IMR-90 (cell line): ENCODE results near the gene OSBPL3. TPM values are rescaled to one million over a fixed set of nuclear protein-coding genes. Genes with fewer than 3 reads are reported as not detected.

Experiments
- ATAC-seq: fragments of 200-7000 bp; cut with Tn5 transposase; 2 replicates; pipeline ENCODE4 v1.9.1; 2020; ENCODE audit warnings: low read depth, mild to moderate bottlenecking, moderate library complexity
- BruUV-seq: library from RNA; stranded (reverse); fragments of 400-500 nt; replicated peaks from 2 replicates; lab custom pipeline; 2021; lab: Mats Ljungman, UMichigan
- CTCF ChIA-PET: fragments of 300-600 bp; formaldehyde crosslinking; extraction: SDS; loops from one replicate; lab custom pipeline; 2021; ENCODE audit warnings: antibody characterized with exemption; lab: Yijun Ruan, JAX
- POLR2A ChIA-PET: fragments of 300-600 bp; sonication (Branson Sonifier 250); formaldehyde crosslinking; loops from one replicate; lab custom pipeline; 2022; ENCODE audit warnings: antibody characterized with exemption; ENCODE audit not compliant: unreplicated experiment; lab: Charles Lee
- DNase-seq: peaks from one replicate; pipeline ENCODE4 v3.0.0; 2013
- H2AFZ ChIP-seq: replicated peaks from 2 replicates; pipeline ENCODE3; 2013; ENCODE audit warnings: low read length, mild to moderate bottlenecking; ENCODE audit not compliant: poor library complexity
- H2AK5ac ChIP-seq: 2 replicates; pipeline ENCODE4 v1.6.1; 2013; ENCODE audit warnings: low read depth, low read length, inconsistent platforms
- H2AK9ac ChIP-seq: replicated peaks from 2 replicates; pipeline ENCODE3; 2013; ENCODE audit warnings: mild to moderate bottlenecking, low read depth, low read length, moderate library complexity; ENCODE audit not compliant: poor library complexity
- H2BK120ac ChIP-seq: 2 replicates; pipeline ENCODE4 v1.6.1; 2013; ENCODE audit warnings: low read depth, low read length, inconsistent platforms
- H2BK15ac ChIP-seq: 3 replicates; pipeline ENCODE4 v1.6.1; 2013; ENCODE audit warnings: low read depth, low read length, inconsistent platforms
- H2BK20ac ChIP-seq: 2 replicates; pipeline ENCODE4 v1.6.1; 2013; ENCODE audit warnings: low read depth, mild to moderate bottlenecking, inconsistent platforms, low read length, moderate library complexity
- H2BK5ac ChIP-seq: 2 replicates; pipeline ENCODE4 v1.6.1; 2013; ENCODE audit warnings: mild to moderate bottlenecking, low read depth, low read length, inconsistent platforms; ENCODE audit not compliant: poor library complexity, severe bottlenecking
- H3K14ac ChIP-seq: replicated peaks from 2 replicates; pipeline ENCODE4 v1.6.1; 2013; ENCODE audit warnings: low read depth, low read length, inconsistent platforms
- H3K18ac ChIP-seq: 2 replicates; pipeline ENCODE4 v1.6.1; 2013; ENCODE audit warnings: low read depth, low read length, control low read depth
- H3K23ac ChIP-seq: 2 replicates; pipeline ENCODE4 v1.6.1; 2013; ENCODE audit warnings: low read depth, low read length, inconsistent platforms
- H3K27ac ChIP-seq: 2 replicates; pipeline ENCODE4 v1.5.1; 2013; ENCODE audit warnings: mild to moderate bottlenecking, control low read depth, low read length; ENCODE audit not compliant: insufficient read depth
- H3K27me3 ChIP-seq: 2 replicates; pipeline ENCODE4 v1.6.1; 2013; ENCODE audit warnings: low read length; ENCODE audit not compliant: control insufficient read depth, insufficient read depth
- H3K36me3 ChIP-seq: 2 replicates; pipeline ENCODE4 v1.6.1; 2013; ENCODE audit warnings: low read length, mixed read lengths; ENCODE audit not compliant: control insufficient read depth, insufficient read depth
- H3K4ac ChIP-seq: 2 replicates; pipeline ENCODE4 v1.6.1; 2013; ENCODE audit warnings: low read depth, low read length, inconsistent platforms
- H3K4me1 ChIP-seq: 2 replicates; pipeline ENCODE4 v1.6.1; 2013; ENCODE audit warnings: low read length, mixed read lengths; ENCODE audit not compliant: control insufficient read depth, insufficient read depth
- H3K4me2 ChIP-seq: 2 replicates; pipeline ENCODE4 v1.6.1; 2013; ENCODE audit warnings: low read depth, mild to moderate bottlenecking, control low read depth, low read length, moderate library complexity
- H3K4me3 ChIP-seq: 2 replicates; pipeline ENCODE4 v1.5.1; 2013; ENCODE audit warnings: low read depth, mild to moderate bottlenecking, control low read depth, low read length, moderate library complexity; ENCODE audit not compliant: insufficient read depth
- H3K56ac ChIP-seq: 2 replicates; pipeline ENCODE4 v1.6.1; 2013; ENCODE audit warnings: low read length, inconsistent platforms; ENCODE audit not compliant: insufficient read depth; ENCODE audit errors: extremely low read depth
- H3K79me1 ChIP-seq, 2 experiments: 2 replicates each; pipeline ENCODE4 v1.6.1; 2013; ENCODE audit warnings: low read length in 2 of 2, inconsistent platforms in 1 of 2, low read depth in 1 of 2
- H3K9ac ChIP-seq: 2 replicates; pipeline ENCODE4 v1.6.1; 2013; ENCODE audit warnings: low read depth, low read length, control low read depth
- H3K9me1 ChIP-seq: 2 replicates; pipeline ENCODE4 v1.6.1; 2013; ENCODE audit warnings: low read length, inconsistent platforms; ENCODE audit not compliant: insufficient read depth
- H3K9me3 ChIP-seq: 2 replicates; pipeline ENCODE4 v1.6.1; 2013; ENCODE audit warnings: low read length; ENCODE audit not compliant: control insufficient read depth, insufficient read depth
- H4K20me1 ChIP-seq: 2 replicates; pipeline ENCODE4 v1.6.1; 2013; ENCODE audit warnings: low read length, inconsistent platforms; ENCODE audit not compliant: insufficient read depth
- H4K5ac ChIP-seq: 2 replicates; pipeline ENCODE4 v1.6.1; 2013; ENCODE audit warnings: mild to moderate bottlenecking, low read depth, low read length, control low read depth
- H4K8ac ChIP-seq, 2 experiments: 2 replicates each; pipeline ENCODE4 v1.6.1; 2013; ENCODE audit warnings: low read depth in 2 of 2, low read length in 2 of 2, control low read depth in 1 of 2, inconsistent platforms in 1 of 2
- H4K91ac ChIP-seq: 2 replicates; pipeline ENCODE4 v1.6.1; 2013; ENCODE audit warnings: low read depth, low read length, inconsistent platforms; ENCODE audit not compliant: insufficient read depth
- BHLHE40 ChIP-seq: fragments of 150-350 bp; IDR thresholded peaks from 2 replicates; pipeline ENCODE4 v1.6.1; 2016; ENCODE audit warnings: mild to moderate bottlenecking, low read depth, low read length
- CHD1 ChIP-seq: IDR thresholded peaks from 2 replicates; pipeline ENCODE4 v1.6.1; 2012; ENCODE audit warnings: low read depth, low read length, improper control_type of control experiment
- MAFK ChIP-seq: IDR thresholded peaks from 2 replicates; pipeline ENCODE4 v1.6.1; 2012; ENCODE audit warnings: low read depth, low read length, improper control_type of control experiment
- MAZ ChIP-seq: IDR thresholded peaks from 2 replicates; pipeline ENCODE4 v1.6.1; 2012; ENCODE audit warnings: low read depth, mild to moderate bottlenecking, low read length, improper control_type of control experiment, moderate library complexity, borderline replicate concordance
- MXI1 ChIP-seq: IDR thresholded peaks from 2 replicates; pipeline ENCODE4 v1.6.1; 2012; ENCODE audit warnings: low read depth, mild to moderate bottlenecking, low read length, moderate library complexity, borderline replicate concordance
- SMC3 ChIP-seq: fragments of 150-350 bp; IDR thresholded peaks from 2 replicates; pipeline ENCODE4 v1.6.1; 2016; ENCODE audit warnings: low read depth, mild to moderate bottlenecking, antibody characterized with exemption, low read length, moderate library complexity
- WGBS, 2 experiments: methylation state at CpG; one replicate each; pipeline versions ENCODE4 v1.1.5 to v1.1.7; 2013; ENCODE audit warnings: missing lambda C conversion rate in 2 of 2; ENCODE audit not compliant: insufficient read length in 1 of 2; ENCODE audit errors: extremely low coverage in 2 of 2; 5-methylcytosine and 5-hydroxymethylcytosine counted together
- dilution Hi-C: fragments of 300-500 bp; cut with HindIII; formaldehyde crosslinking; loops from one replicate; pipeline ENCODE4 v1.14.3; 2018; ENCODE audit warnings: low sequenced_read_pairs; ENCODE audit not compliant: unreplicated experiment
- in situ Hi-C: fragments of 300-500 bp; cut with MboI; formaldehyde crosslinking; loops from 3 replicates; pipeline ENCODE4 v1.14.3; 2019; ENCODE audit warnings: low sequenced_read_pairs, inconsistent platforms, mixed read lengths
- intact Hi-C: fragments of 100-400 bp; cut with micrococcal nuclease; formaldehyde crosslinking; loops from 2 replicates; pipeline ENCODE4 v1.10.0; 2022
- polyA plus RNA-seq, 3 experiments: library from polyadenylated mRNA; depleted of rRNA; stranded (reverse); fragments of >200 nt; gene quantifications; 2 replicates each; pipeline ENCODE4 v1.2.3, GENCODE V29; 2012; ENCODE audit warnings: low replicate concordance in 1 of 3
- total RNA-seq: library from RNA; depleted of rRNA; stranded (reverse); fragments of >200 nt; gene quantifications from 2 replicates; pipeline ENCODE4 v1.2.3, GENCODE V29; 2012

The OSBPL3 gene
- total and polyA plus RNA-seq, 2 of the 4 experiments (the other 2 are of a cell fraction): 18.0 to 29.9 TPM

DNA sequence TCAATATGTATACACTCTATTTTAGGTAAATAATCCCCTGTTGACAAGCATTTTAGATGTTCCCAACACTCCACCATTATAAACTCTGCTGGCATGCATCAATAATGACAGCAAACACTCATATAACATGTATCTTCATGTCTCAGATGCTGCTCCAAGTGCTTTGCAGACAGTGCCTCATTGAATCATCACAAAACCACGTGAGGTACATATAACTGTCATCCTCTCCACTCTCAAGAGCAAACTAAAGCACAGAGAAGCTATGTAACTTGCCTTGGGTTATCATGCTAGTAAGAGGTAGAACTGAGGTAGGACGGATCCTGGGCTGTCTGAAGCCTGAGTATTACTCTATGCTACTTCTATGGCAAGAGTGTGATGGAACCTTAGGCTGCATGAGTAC, 150.2 kb downstream of the OSBPL3 start:
- Histone ChIP-seq H3K14ac (peak overlapping the region; percentile 68), H3K36me3 (peaks cover 3% of the 10 kb centered on the region), H4K91ac (no peak overlapping the region), H3K27me3 (no peaks in the 10 kb centered on the region), H3K56ac (no peak overlapping the region), H2AFZ (no peak overlapping the region), H4K20me1 (no peaks in the 10 kb centered on the region), H2BK20ac (peak overlapping the region; percentile 68; the same call in 1 of the 2 replicates), H3K27ac (no peak overlapping the region), H2BK15ac (no peak overlapping the region; the same call in 2 of the 3 replicates), H3K9ac (no peak overlapping the region), H3K4me3 (no peak overlapping the region), H3K23ac (peak overlapping the region; percentile 44; the same call in 1 of the 2 replicates), H2BK5ac (peak overlapping the region; percentile 20), H2AK5ac (peak overlapping the region; percentile 29; the same call in 1 of the 2 replicates), H3K9me3 (no peaks in the 10 kb centered on the region), H3K4ac (peak overlapping the region; percentile 25; the same call in 1 of the 2 replicates), H4K8ac (no peak overlapping the region), H3K4me1 (peaks cover 24% of the 10 kb centered on the region), H3K79me1 (peaks cover 0 to 50% of the 10 kb centered on the region in 2 experiments; a peak in 2 of 4 replicates), H3K9me1 (peaks cover 33% of the 10 kb centered on the region), H3K4me2 (no peak overlapping the region), H4K5ac (no peak overlapping the region), H2AK9ac (no peak overlapping the region), H3K18ac (no peak overlapping the region), H2BK120ac (no peak overlapping the region)
- dilution Hi-C loops: no loop called here
- POLR2A ChIA-PET: no interaction called here
- WGBS, 2 experiments: no CpG with 5 or more reads among the region's 2 CpGs
- BruUV-seq: no TSS peak
- ATAC-seq (no peak), DNase-seq (peak; percentile 44)
- intact Hi-C loops: no loop called here
- TF ChIP-seq MXI1: no peak
- no peak for TF ChIP-seq SMC3
- TF ChIP-seq MAZ: no peak
- TF ChIP-seq MAFK: no peak
- TF ChIP-seq BHLHE40: no peak
- no peak for TF ChIP-seq CHD1
- in situ Hi-C loops: no loop called here
- CTCF ChIA-PET: no interaction called here
